Hindlimb muscle (tissue), 1 donor: Measurements from ENCODE around the gene PCOLCE2. TPM values are rescaled to one million over a fixed set of nuclear protein-coding genes. Genes with fewer than 3 reads are reported as not detected.

Experiments used
- DNase-seq: peaks from one replicate; pipeline ENCODE4 v3.0.0-alpha.2; 2013
- polyA plus RNA-seq: library from polyadenylated mRNA; unstranded; fragments of 120-200 nt; gene quantifications from one replicate; pipeline ENCODE4 v1.2.1, GENCODE V29; 2013; ENCODE audit not compliant: insufficient read length

The PCOLCE2 gene
- polyA plus RNA-seq, 1 donor, result 1.0 TPM

- DNase-seq, result no peak
These were observed 80.6 kb downstream of the PCOLCE2 start for GRCh38 chr3:142808103-142808917.

- no peak for DNase-seq
These were observed 86.0 kb downstream of the PCOLCE2 start for GRCh38 chr3:142802891-142803290.

GRCh38 chr3:142801746-142802145, 87.1 kb downstream of the PCOLCE2 start:
- DNase-seq, result no peak

GRCh38 chr3:142796823-142797222, 92.1 kb downstream of the PCOLCE2 start:
- DNase-seq, result no peak

GRCh38 chr3:142795332-142795731, 93.6 kb downstream of the PCOLCE2 start:
- no peak for DNase-seq

- DNase-seq, result no peak
These were observed 94.4 kb downstream of the PCOLCE2 start for GRCh38 chr3:142794508-142794907.

- no peak for DNase-seq
These were observed 101.2 kb downstream of the PCOLCE2 start for GRCh38 chr3:142787719-142788118.

- DNase-seq, result no peak
These were observed 102.9 kb downstream of the PCOLCE2 start for GRCh38 chr3:142785996-142786395.

- no peak for DNase-seq
These were observed 104.7 kb downstream of the PCOLCE2 start for GRCh38 chr3:142784228-142784627.

GRCh38 chr3:142782616-142783015, 106.3 kb downstream of the PCOLCE2 start:
- no peak for DNase-seq

GRCh38 chr3:142779591-142779990, 109.3 kb downstream of the PCOLCE2 start:
- no peak for DNase-seq

GRCh38 chr3:142778541-142778940, 110.3 kb downstream of the PCOLCE2 start:
- no peak for DNase-seq

GRCh38 chr3:142777927-142778326, 111.0 kb downstream of the PCOLCE2 start:
- DNase-seq, result no peak

- DNase-seq, result no peak
These were observed 120.5 kb downstream of the PCOLCE2 start for GRCh38 chr3:142768338-142768737.

Other genes starting within 250 kb of the PCOLCE2 start
- gene TRPC1, start 165.0 kb downstream of the PCOLCE2 start, polyA plus RNA-seq, result 7.2 TPM
- not detected for gene PAQR9, start 74.6 kb upstream of the PCOLCE2 start, polyA plus RNA-seq
- gene U2SURP, start 112.5 kb upstream of the PCOLCE2 start, polyA plus RNA-seq, result 79.7 TPM
- 4.4 TPM for gene CHST2, start 230.7 kb upstream of the PCOLCE2 start, polyA plus RNA-seq